ENCODE data around the gene GHRH. TPM values are rescaled to one million over a fixed set of nuclear protein-coding genes. Genes with fewer than 3 reads are reported as not detected.

GHRH gene
- total and polyA plus RNA-seq, 2 of the 4 experiments (the other 2 are of a cell fraction), result not detected

Other genes with a start within 250 kb of the GHRH start
- 7.5 and 10.8 TPM in 2 replicates for gene RBL1, start 165.8 kb downstream of the GHRH start, total RNA-seq (2012; rRNA removed)
- 2.6 and 3.3 TPM in 2 replicates for gene RBL1, start 165.8 kb downstream of the GHRH start, polyA plus RNA-seq (2012; rRNA removed)
- 232 and 305 TPM in 2 replicates for gene RPN2, start 82.5 kb downstream of the GHRH start, total RNA-seq (2012; rRNA removed)
- 468 and 481 TPM in 2 replicates for gene RPN2, start 82.5 kb downstream of the GHRH start, polyA plus RNA-seq (2012; rRNA removed)
- gene MROH8, start 82.3 kb downstream of the GHRH start, total RNA-seq (2012; rRNA removed), result 1.1 and 1.8 TPM in 2 replicates
- 0.62 and 1.3 TPM in 2 replicates for gene MROH8, start 82.3 kb downstream of the GHRH start, polyA plus RNA-seq (2012; rRNA removed)
- 24.4 and 28.9 TPM in 2 replicates for gene MANBAL, start 27.8 kb upstream of the GHRH start, total RNA-seq (2012; rRNA removed)
- gene MANBAL, start 27.8 kb upstream of the GHRH start, polyA plus RNA-seq (2012; rRNA removed), result 98.6 and 109 TPM in 2 replicates
- gene SRC, start 84.3 kb upstream of the GHRH start, total RNA-seq (2012; rRNA removed), result 6.7 and 7.0 TPM in 2 replicates
- gene SRC, start 84.3 kb upstream of the GHRH start, polyA plus RNA-seq (2012; rRNA removed), result 19.8 and 24.2 TPM in 2 replicates

All from IMR-90 (cell line).